Measurements from ENCODE around the gene OR2B2.

The OR2B2 gene

GRCh38 chr6:27893059-27893835, 18.9 kb downstream of the OR2B2 start:
- peak; percentile 98 for DNase-seq

- no peak for DNase-seq
Observed at GRCh38 chr6:27892649-27893058, 19.5 kb downstream of the OR2B2 start.

GRCh38 chr6:27891320-27891875, 20.8 kb downstream of the OR2B2 start:
- no peak for DNase-seq

- DNase-seq, result peak; percentile 96
Observed at GRCh38 chr6:27890445-27891319, 21.5 kb downstream of the OR2B2 start.

GRCh38 chr6:27889628-27890444, 22.4 kb downstream of the OR2B2 start:
- DNase-seq, result peak; percentile 11

GRCh38 chr6:27889275-27889627, 22.9 kb downstream of the OR2B2 start:
- DNase-seq, result no peak

- DNase-seq, result no peak
Observed at GRCh38 chr6:27888566-27888965, 23.6 kb downstream of the OR2B2 start.

GRCh38 chr6:27886073-27886472, 26.1 kb downstream of the OR2B2 start:
- no peak for DNase-seq

- no peak for DNase-seq
Observed at GRCh38 chr6:27883136-27883535, 29.1 kb downstream of the OR2B2 start.

GRCh38 chr6:27882624-27883023, 29.6 kb downstream of the OR2B2 start:
- peak; percentile 15 for DNase-seq

GRCh38 chr6:27879837-27880236, 32.4 kb downstream of the OR2B2 start:
- DNase-seq, result no peak

GRCh38 chr6:27874016-27874415, 38.2 kb downstream of the OR2B2 start:
- DNase-seq, result no peak

GRCh38 chr6:27873021-27873940, 38.9 kb downstream of the OR2B2 start:
- DNase-seq, result peak; percentile 91

GRCh38 chr6:27872642-27873020, 39.6 kb downstream of the OR2B2 start:
- DNase-seq, result no peak

- peak; percentile 96 for DNase-seq
Observed at GRCh38 chr6:27871924-27872638, 40.1 kb downstream of the OR2B2 start.

- no peak for DNase-seq
Observed at GRCh38 chr6:27870291-27870870, 41.8 kb downstream of the OR2B2 start.

- DNase-seq, result no peak
Observed at GRCh38 chr6:27868311-27868710, 43.9 kb downstream of the OR2B2 start.

- DNase-seq, result peak; percentile 26
Observed at GRCh38 chr6:27867945-27868300, 44.3 kb downstream of the OR2B2 start.

GRCh38 chr6:27867051-27867944, 44.9 kb downstream of the OR2B2 start:
- DNase-seq, result peak; percentile 88

Measured in fibroblast of skin of back (primary cell).